Adipocyte (in vitro differentiated cells): ENCODE results near the gene CSMD2.

Experiments
- DNase-seq: peaks from one replicate; pipeline ENCODE4 v3.0.0-alpha.2; 2015; ENCODE audit warnings: low read depth
- H3K27me3 ChIP-seq: replicated peaks from 2 replicates; pipeline ENCODE4 v1.7.0; 2013; ENCODE audit warnings: mild to moderate bottlenecking, low read length, moderate library complexity; ENCODE audit not compliant: control insufficient read depth, insufficient read depth
- H3K36me3 ChIP-seq: 2 replicates; pipeline ENCODE4 v1.7.0; 2013; ENCODE audit warnings: low read length, mild to moderate bottlenecking, moderate library complexity; ENCODE audit not compliant: control insufficient read depth, insufficient read depth, severe bottlenecking
- H3K4me1 ChIP-seq: 2 replicates; pipeline ENCODE4 v1.7.0; 2013; ENCODE audit warnings: mild to moderate bottlenecking, low read length, moderate library complexity; ENCODE audit not compliant: control insufficient read depth, insufficient read depth
- H3K4me3 ChIP-seq: 2 replicates; pipeline ENCODE4 v1.7.0; 2013; ENCODE audit warnings: mild to moderate bottlenecking, low read length, moderate library complexity
- H3K9ac ChIP-seq: 2 replicates; pipeline ENCODE4 v1.7.0; 2013; ENCODE audit warnings: mild to moderate bottlenecking, low read length, moderate library complexity
- H3K9me3 ChIP-seq: 2 replicates; pipeline ENCODE4 v1.7.0; 2013; ENCODE audit warnings: mild to moderate bottlenecking, low read length, moderate library complexity; ENCODE audit not compliant: control insufficient read depth

Gene CSMD2

GRCh38 chr1:33872275-33872674, 292.8 kb downstream of the CSMD2 start:
- Histone ChIP-seq H3K4me1 (peaks cover 12% of the 10 kb centered on the region), H3K9ac (no peak overlapping the region), H3K36me3 (no peaks in the 10 kb centered on the region), H3K27me3 (no peaks in the 10 kb centered on the region), H3K4me3 (no peak overlapping the region), H3K9me3 (no peaks in the 10 kb centered on the region)
- no peak for DNase-seq

DNA sequence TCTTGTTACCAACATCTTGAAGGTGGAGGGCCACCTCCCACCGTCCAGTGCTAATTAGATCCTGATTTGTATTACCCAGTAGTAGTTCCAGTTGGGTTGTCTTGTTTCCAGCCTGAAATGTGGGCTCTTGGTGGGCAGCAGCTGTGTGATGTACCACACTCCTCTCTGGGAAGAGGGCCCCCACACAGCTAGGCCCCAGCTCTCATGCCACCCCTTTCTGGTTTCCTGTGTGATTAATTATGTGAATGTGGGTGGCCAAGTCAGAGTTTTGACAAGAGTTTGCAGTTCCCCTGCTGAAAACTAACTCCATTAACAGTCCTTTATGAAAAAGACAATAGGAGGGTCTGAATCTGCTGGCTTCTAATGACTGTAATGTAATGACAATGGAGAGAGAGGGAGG, 297.3 kb downstream of the CSMD2 start:
- no peak overlapping the region for H3K4me3 ChIP-seq
- no peaks in the 10 kb centered on the region for H3K36me3 ChIP-seq
- H3K9ac ChIP-seq: no peak overlapping the region
- H3K4me1 ChIP-seq: peaks cover 8% of the 10 kb centered on the region
- no peaks in the 10 kb centered on the region for H3K27me3 ChIP-seq
- no peaks in the 10 kb centered on the region for H3K9me3 ChIP-seq
- no peak for DNase-seq

GRCh38 chr1:33866281-33866680, 298.7 kb downstream of the CSMD2 start:
- DNase-seq: peak; percentile 36
- no peak overlapping the region for H3K9ac ChIP-seq
- H3K36me3 ChIP-seq: no peaks in the 10 kb centered on the region
- no peaks in the 10 kb centered on the region for H3K9me3 ChIP-seq
- peaks cover 8% of the 10 kb centered on the region for H3K4me1 ChIP-seq
- no peak overlapping the region for H3K4me3 ChIP-seq
- H3K27me3 ChIP-seq: no peaks in the 10 kb centered on the region

GRCh38 chr1:33864460-33865389, 300.3 kb downstream of the CSMD2 start:
- Histone ChIP-seq H3K36me3 (no peaks in the 10 kb centered on the region), H3K4me3 (no peak overlapping the region), H3K4me1 (peaks cover 13% of the 10 kb centered on the region), H3K27me3 (no peaks in the 10 kb centered on the region), H3K9ac (no peak overlapping the region), H3K9me3 (no peaks in the 10 kb centered on the region)
- no peak for DNase-seq

DNA sequence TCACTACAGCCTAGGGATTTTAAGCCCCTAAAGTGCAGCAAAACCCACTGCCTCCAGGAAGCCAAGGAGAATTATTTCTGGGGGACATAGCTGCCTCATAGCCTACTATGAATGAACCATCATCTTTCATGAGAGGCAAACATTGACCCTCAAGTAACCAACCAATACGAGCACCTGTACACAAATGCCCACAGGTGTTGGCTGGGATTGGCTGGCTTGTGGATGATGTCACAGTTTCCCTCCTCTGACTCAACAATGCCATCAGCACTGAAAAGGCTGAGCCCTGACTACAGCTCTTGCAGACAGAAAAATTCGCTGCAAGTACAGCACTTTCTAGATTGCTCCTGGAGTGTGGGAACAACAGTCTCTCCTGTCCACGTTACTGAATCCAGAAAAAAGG, 301.3 kb downstream of the CSMD2 start, which contains the start of gene HMGB4:
HMGB4 (plus strand) TSS at position 301 of the 400 bp plus-strand sequence. CDS start 113 bp downstream, outside the sequence.
- Histone ChIP-seq H3K36me3 (no peaks in the 10 kb centered on the region), H3K27me3 (no peaks in the 10 kb centered on the region), H3K4me1 (peaks cover 13% of the 10 kb centered on the region), H3K9ac (no peak within 1 kb of the TSS), H3K4me3 (no peak within 1 kb of the TSS), H3K9me3 (no peaks in the 10 kb centered on the region)
- DNase-seq: no peak

DNA sequence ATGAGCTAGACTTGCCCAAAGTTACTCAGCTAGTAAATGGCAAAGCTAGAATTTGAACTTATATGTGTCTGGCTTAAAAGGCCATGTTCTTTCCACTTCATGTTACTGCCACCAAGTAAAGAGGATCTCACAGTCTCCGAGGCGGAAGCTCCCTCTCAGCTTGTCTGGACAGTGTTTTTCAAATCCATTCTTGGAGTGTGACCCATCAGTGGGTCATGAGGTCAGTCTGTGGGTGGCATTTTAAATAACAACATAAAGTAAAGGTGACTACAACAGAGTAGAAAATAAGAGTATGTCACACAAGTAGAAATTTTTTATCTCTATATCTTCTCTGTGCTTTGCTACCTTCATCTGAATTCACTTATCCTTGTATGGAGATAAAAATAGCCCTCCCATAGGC, 304.4 kb downstream of the CSMD2 start:
- no peaks in the 10 kb centered on the region for H3K27me3 ChIP-seq
- DNase-seq: no peak
- no peaks in the 10 kb centered on the region for H3K36me3 ChIP-seq
- H3K4me3 ChIP-seq: no peak overlapping the region
- H3K9ac ChIP-seq: no peak overlapping the region
- H3K4me1 ChIP-seq: peaks cover 4% of the 10 kb centered on the region
- no peaks in the 10 kb centered on the region for H3K9me3 ChIP-seq

- Histone ChIP-seq H3K4me3 (no peak overlapping the region), H3K9ac (no peak overlapping the region), H3K27me3 (no peaks in the 10 kb centered on the region), H3K36me3 (no peaks in the 10 kb centered on the region), H3K9me3 (no peaks in the 10 kb centered on the region), H3K4me1 (peaks cover 16% of the 10 kb centered on the region)
- no peak for DNase-seq
Observed at GRCh38 chr1:33854091-33854490, 310.9 kb downstream of the CSMD2 start.

GRCh38 chr1:33853431-33853830, 311.6 kb downstream of the CSMD2 start:
- Histone ChIP-seq H3K27me3 (no peaks in the 10 kb centered on the region), H3K9ac (no peak overlapping the region), H3K9me3 (no peaks in the 10 kb centered on the region), H3K36me3 (no peaks in the 10 kb centered on the region), H3K4me3 (no peak overlapping the region), H3K4me1 (peaks cover 16% of the 10 kb centered on the region)
- DNase-seq: no peak

DNA sequence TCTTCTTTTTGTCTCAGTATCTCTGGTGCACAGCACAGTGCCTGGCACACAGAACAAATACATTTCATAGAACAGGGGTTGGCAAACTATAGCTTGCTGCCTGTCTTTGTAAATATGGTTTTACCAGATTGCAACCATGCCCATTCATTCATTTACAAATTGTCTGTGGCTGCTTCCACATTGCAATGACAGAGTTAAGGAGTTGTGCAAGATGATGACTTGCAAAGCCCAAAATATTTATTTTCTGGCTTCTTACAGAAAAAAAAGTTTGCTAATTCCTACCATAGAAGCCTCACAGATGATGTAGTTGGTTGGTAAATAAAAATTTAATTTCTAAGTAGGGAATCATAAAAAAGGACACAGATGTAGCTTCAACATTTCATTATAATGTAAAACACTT, 312.3 kb downstream of the CSMD2 start:
- Histone ChIP-seq H3K36me3 (no peaks in the 10 kb centered on the region), H3K9ac (no peak overlapping the region), H3K27me3 (no peaks in the 10 kb centered on the region), H3K4me1 (peaks cover 16% of the 10 kb centered on the region), H3K4me3 (no peak overlapping the region), H3K9me3 (no peaks in the 10 kb centered on the region)
- peak; percentile 55 for DNase-seq

DNA sequence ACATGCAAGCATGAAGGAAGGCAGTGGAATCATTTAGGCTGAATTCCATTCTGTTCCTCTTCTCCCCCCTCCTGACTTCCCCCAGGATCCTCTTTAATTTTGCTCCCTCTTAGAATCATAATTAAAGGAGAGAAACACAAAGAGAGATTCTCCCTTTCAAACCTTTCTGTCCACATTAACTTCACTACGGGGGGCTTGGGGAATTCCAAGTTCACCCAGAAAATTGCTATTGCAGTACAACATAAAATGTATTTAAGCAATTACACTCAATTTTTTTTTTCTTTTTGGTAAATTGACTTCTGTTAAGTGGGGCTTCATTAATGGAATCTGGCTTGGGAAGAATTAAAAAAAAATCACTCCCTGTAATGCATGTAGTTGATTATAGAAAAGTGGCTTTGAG, 314.5 kb downstream of the CSMD2 start:
- Histone ChIP-seq H3K4me3 (no peak overlapping the region), H3K9ac (no peak overlapping the region), H3K9me3 (no peaks in the 10 kb centered on the region), H3K36me3 (no peaks in the 10 kb centered on the region), H3K27me3 (no peaks in the 10 kb centered on the region), H3K4me1 (peaks cover 16% of the 10 kb centered on the region)
- DNase-seq: no peak

DNA sequence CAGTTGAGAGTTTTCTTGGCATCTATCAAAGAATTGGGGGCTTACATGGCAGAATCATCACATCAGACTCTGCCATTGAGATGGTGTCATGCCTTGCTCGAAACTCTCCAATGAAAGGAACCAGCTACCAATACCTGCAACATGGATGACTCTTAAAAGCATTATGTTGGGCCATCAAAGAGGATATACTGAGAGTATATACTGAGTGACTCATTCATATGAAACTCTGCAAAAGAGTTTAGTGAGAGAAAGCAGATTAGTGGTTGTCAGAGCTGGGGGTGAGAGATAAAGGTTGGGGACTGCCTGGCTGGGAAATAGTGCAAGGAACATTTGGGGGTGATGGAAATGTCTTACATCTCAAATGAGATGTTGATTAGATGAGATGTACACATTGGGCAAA, 315.8 kb downstream of the CSMD2 start:
- Histone ChIP-seq H3K4me1 (peaks cover 16% of the 10 kb centered on the region), H3K9me3 (no peaks in the 10 kb centered on the region), H3K27me3 (no peaks in the 10 kb centered on the region), H3K9ac (no peak overlapping the region), H3K36me3 (no peaks in the 10 kb centered on the region), H3K4me3 (no peak overlapping the region)
- no peak for DNase-seq
